Measurements from ENCODE around the gene GABRD.

The GABRD gene

GRCh38 chr1:2014741-2015735 lies 4.1 kb upstream of the GABRD start:
- DNase-seq (ENCODE audit: low spot score), result no peak
- in situ Hi-C loops (cut with MboI; ENCODE audit: low sequenced_read_pairs, unreplicated experiment), result no loop called here
- no peak for TF ChIP-seq CTCF (IDR thresholded peaks at IDR 0.05; ENCODE audit: borderline replicate concordance, control extremely low read depth, extremely low read depth, insufficient read depth, missing control alignments)

- TF ChIP-seq CTCF (IDR thresholded peaks at IDR 0.05; ENCODE audit: borderline replicate concordance, control extremely low read depth, extremely low read depth, insufficient read depth, missing control alignments), result no peak
- no peak for DNase-seq (ENCODE audit: low spot score)
- in situ Hi-C loops (cut with MboI; ENCODE audit: low sequenced_read_pairs, unreplicated experiment), result no loop called here
Observed at GRCh38 chr1:2016123-2016522, 3.0 kb upstream of the GABRD start.

- no peak for TF ChIP-seq CTCF (IDR thresholded peaks at IDR 0.05; ENCODE audit: borderline replicate concordance, control extremely low read depth, extremely low read depth, insufficient read depth, missing control alignments)
- DNase-seq (ENCODE audit: low spot score), result no peak
- in situ Hi-C loops (cut with MboI; ENCODE audit: low sequenced_read_pairs, unreplicated experiment), result no loop called here
Observed at GRCh38 chr1:2018217-2019171, 651 bp upstream of the GABRD start.

- no peak for TF ChIP-seq CTCF (IDR thresholded peaks at IDR 0.05; ENCODE audit: borderline replicate concordance, control extremely low read depth, extremely low read depth, insufficient read depth, missing control alignments)
- no peak for DNase-seq (ENCODE audit: low spot score)
Observed at GRCh38 chr1:2019571-2020309, 595 bp downstream of the GABRD start.

GRCh38 chr1:2020310-2020655 lies 1.1 kb downstream of the GABRD start:
- DNase-seq (ENCODE audit: low spot score), result no peak
- no peak for TF ChIP-seq CTCF (IDR thresholded peaks at IDR 0.05; ENCODE audit: borderline replicate concordance, control extremely low read depth, extremely low read depth, insufficient read depth, missing control alignments)
- in situ Hi-C loops (cut with MboI; ENCODE audit: low sequenced_read_pairs, unreplicated experiment), result no loop called here

More at GRCh38 chr1:2019571-2020309, 595 bp downstream of the GABRD start:
- in situ Hi-C loops (cut with MboI; ENCODE audit: low sequenced_read_pairs, unreplicated experiment), result no loop called here

GRCh38 chr1:2021550-2021949 lies 2.4 kb downstream of the GABRD start:
- no peak for DNase-seq (ENCODE audit: low spot score)
- in situ Hi-C loops (cut with MboI; ENCODE audit: low sequenced_read_pairs, unreplicated experiment), result no loop called here
- no peak for TF ChIP-seq CTCF (IDR thresholded peaks at IDR 0.05; ENCODE audit: borderline replicate concordance, control extremely low read depth, extremely low read depth, insufficient read depth, missing control alignments)
